Transverse colon (tissue), 4 donors: ENCODE measurements around the gene SHISA7. TPM values are rescaled to one million over a fixed set of nuclear protein-coding genes. Genes with fewer than 3 reads are reported as not detected.

Experiments
- DNase-seq: peaks from one replicate; pipeline ENCODE4 v3.0.0-alpha.2; 2019
- H3K27ac ChIP-seq, 4 donors: fragments of 200-600 bp; sonication (generic); 2 replicates each; pipeline ENCODE4 v1.5.1; 2016 to 2018; ENCODE audit warnings: inconsistent platforms in 4 of 4
- H3K27me3 ChIP-seq: fragments of 200-600 bp; sonication (generic); 2 replicates; pipeline ENCODE4 v1.5.1; 2017; ENCODE audit warnings: inconsistent platforms
- H3K36me3 ChIP-seq, 4 donors: fragments of 200-600 bp; sonication (generic); 2 replicates each; pipeline ENCODE4 v1.5.1; 2017 to 2019; ENCODE audit warnings: inconsistent platforms in 4 of 4
- H3K4me1 ChIP-seq, 4 donors: fragments of 200-600 bp; sonication (generic); 2 replicates each; pipeline ENCODE4 v1.5.1; 2017 to 2020; ENCODE audit warnings: inconsistent platforms in 4 of 4
- H3K4me3 ChIP-seq, 4 donors: fragments of 200-600 bp; sonication (generic); 1 replicate in 1 of 4; 2 replicates in 3 of 4; pipeline versions ENCODE4 v1.5.1 to v1.6.1; 2017 to 2019; ENCODE audit warnings: inconsistent platforms in 4 of 4
- H3K9me3 ChIP-seq, 2 donors: fragments of 200-600 bp; sonication (generic); 2 replicates each; pipeline ENCODE4 v1.5.1; 2017 to 2019; ENCODE audit warnings: inconsistent platforms in 2 of 2
- CTCF ChIP-seq, 5 experiments: fragments of 200-600 bp in 3 of 5; fragments of 450-650 bp in 2 of 5; sonication (generic) in 3 of 5; IDR thresholded peaks; 1 replicate in 2 of 5; 2 replicates in 3 of 5; pipeline ENCODE4 v1.5.1; 2016 to 2017; ENCODE audit warnings: antibody characterized with exemption in 5 of 5, inconsistent platforms in 3 of 5, mild to moderate bottlenecking in 2 of 5, moderate library complexity in 1 of 5
- EP300 ChIP-seq: sonication (generic); formaldehyde crosslinking; IDR thresholded peaks from one replicate; pipeline ENCODE4 v1.6.1; 2017; ENCODE audit warnings: antibody characterized with exemption, low read depth
- POLR2A ChIP-seq: fragments of 450-650 bp; IDR thresholded peaks from one replicate; pipeline ENCODE4 v1.6.1; 2016; ENCODE audit warnings: antibody characterized with exemption, mild to moderate bottlenecking, moderate library complexity
- POLR2AphosphoS5 ChIP-seq, 3 donors: sonication (generic); formaldehyde crosslinking; IDR thresholded peaks; one replicate each; pipeline ENCODE4 v1.6.1; 2016; ENCODE audit warnings: antibody characterized with exemption in 3 of 3
- WGBS, 2 donors: methylation state at CpG; one replicate each; pipeline ENCODE4 v1.1.5; 2018; ENCODE audit warnings: low coverage in 1 of 2; 5-methylcytosine and 5-hydroxymethylcytosine counted together
- in situ Hi-C, 4 donors: fragments of 200-750 bp; cut with MboI; loops; one replicate each; pipeline versions ENCODE4 v1.15.0 to v1.15.1; 2017; ENCODE audit warnings: low sequenced_read_pairs in 3 of 4, low pct_ligation_motif_present in 1 of 4, low pct_unique_long_range_greater_than_20kb in 1 of 4
- intact Hi-C: fragments of 100-400 bp; cut with DNase I; formaldehyde crosslinking; loops from one replicate; pipeline ENCODE4 v1.15.1; 2023; ENCODE audit warnings: low total_unique reads
- total RNA-seq, 4 donors: library from RNA; depleted of rRNA; stranded (reverse); fragments of >200 nt; gene quantifications; one replicate each; pipeline ENCODE4 v1.1.0, GENCODE V29; 2016

SHISA7 gene
- total RNA-seq, 4 donors from 2014 or later, result 0.75 TPM; not detected in 3

GRCh38 chr19:55473225-55474012, 30.3 kb upstream of the SHISA7 start:
- Histone ChIP-seq H3K4me3 (no peak overlapping the region), H3K36me3 (no peaks in the 10 kb centered on the region), H3K27ac (no peak overlapping the region), H3K4me1 (peaks cover 4 to 19% (median 13%) of the 10 kb centered on the region in 4 donors), H3K27me3 (no peaks in the 10 kb centered on the region), H3K9me3 (no peaks in the 10 kb centered on the region)
- intact Hi-C loops, result no loop called here
- DNase-seq, result no peak
- no peak for TF ChIP-seq CTCF (IDR thresholded peaks at IDR 0.05)
- no peak for TF ChIP-seq POLR2AphosphoS5 (IDR thresholded peaks at IDR 0.05)
- TF ChIP-seq POLR2A, result no peak
- no peak for TF ChIP-seq EP300
- 56 to 75% methylated on average over 3 to 16 of the region's 16 CpGs for WGBS, 2 donors
- in situ Hi-C loops, result no loop called here

- Histone ChIP-seq H3K36me3 (no peaks in the 10 kb centered on the region), H3K27me3 (no peaks in the 10 kb centered on the region), H3K4me3 (no peak overlapping the region), H3K9me3 (no peaks in the 10 kb centered on the region), H3K27ac (no peak overlapping the region), H3K4me1 (peaks cover 7 to 13% (median 9%) of the 10 kb centered on the region in 4 donors)
- in situ Hi-C loops (no loop called here), intact Hi-C loops (no loop called here)
- TF ChIP-seq CTCF (IDR thresholded peaks at IDR 0.05) (no peak), POLR2AphosphoS5 (IDR thresholded peaks at IDR 0.05) (no peak), POLR2A (no peak), EP300 (no peak)
- 60 to 84% methylated on average over 2 to 8 of the region's 8 CpGs for WGBS, 2 donors
- DNase-seq, result no peak
Observed at GRCh38 chr19:55472463-55472862, 29.4 kb upstream of the SHISA7 start.

GRCh38 chr19:55471266-55471665, 28.2 kb upstream of the SHISA7 start:
- no peak for TF ChIP-seq POLR2A
- no peak for TF ChIP-seq POLR2AphosphoS5 (IDR thresholded peaks at IDR 0.05)
- no peak for TF ChIP-seq EP300
- no peak for TF ChIP-seq CTCF (IDR thresholded peaks at IDR 0.05)
- Histone ChIP-seq H3K27ac (no peak overlapping the region), H3K4me3 (no peak overlapping the region), H3K4me1 (peaks cover 5 to 8% (median 8%) of the 10 kb centered on the region in 4 donors), H3K36me3 (no peaks in the 10 kb centered on the region), H3K9me3 (no peaks in the 10 kb centered on the region), H3K27me3 (no peaks in the 10 kb centered on the region)
- intact Hi-C loops, result no loop called here
- DNase-seq, result no peak
- in situ Hi-C loops, result no loop called here
- 51 to 69% methylated on average over 7 to 13 of the region's 13 CpGs for WGBS, 2 donors

- Histone ChIP-seq H3K9me3 (no peaks in the 10 kb centered on the region), H3K4me3 (no peak overlapping the region), H3K4me1 (peaks cover 3 to 5% (median 3%) of the 10 kb centered on the region in 4 donors), H3K36me3 (no peaks in the 10 kb centered on the region), H3K27me3 (no peaks in the 10 kb centered on the region), H3K27ac (no peak overlapping the region)
- no peak for DNase-seq
- 23% methylated on average over 4 of the region's 4 CpGs; no CpG with 5 or more reads in 1 of the 2 donors for WGBS, 2 donors
- TF ChIP-seq EP300, result no peak
- TF ChIP-seq CTCF (IDR thresholded peaks at IDR 0.05), result peak in 2 of 5 experiments; percentile 19 to 41
- TF ChIP-seq POLR2AphosphoS5 (IDR thresholded peaks at IDR 0.05), result no peak
- TF ChIP-seq POLR2A, result no peak
- in situ Hi-C loops, result no loop called here
- intact Hi-C loops, result no loop called here
Observed at GRCh38 chr19:55468054-55468393, 24.9 kb upstream of the SHISA7 start.
